T-cell (primary cell): ENCODE results near the gene GLB1L3. TPM values are rescaled to one million over a fixed set of nuclear protein-coding genes. Genes with fewer than 3 reads are reported as not detected.

Experiments
- ATAC-seq, 4 experiments: fragments of 200-7000 bp in 3 of 4; fragments of 150-1000 bp in 1 of 4; cut with Tn5 transposase; replicated peaks in 1 of 4; 1 replicate in 3 of 4; 2 replicates in 1 of 4; pipeline ENCODE4 v1.10.0; 2021; ENCODE audit warnings: moderate library complexity in 3 of 4, mild to moderate bottlenecking in 2 of 4, moderate number of reproducible peaks in 1 of 4
- CTCF ChIA-PET, 2 donors: fragments of 300-600 bp; sonication (Branson Sonifier 250); formaldehyde crosslinking; loops; one replicate each; lab custom pipeline; 2022; ENCODE audit warnings: antibody characterized with exemption in 2 of 2; lab: Charles Lee
- POLR2A ChIA-PET, 2 donors: fragments of 300-600 bp; sonication (Branson Sonifier 250); formaldehyde crosslinking; loops; one replicate each; lab custom pipeline; 2022; ENCODE audit warnings: antibody characterized with exemption in 2 of 2; lab: Charles Lee
- DNase-seq, 35 experiments: peaks; one replicate each; pipeline versions ENCODE4 v3.0.0 to v3.0.0-alpha.2; 2013 to 2023
- H3K27ac ChIP-seq: one replicate; pipeline ENCODE4 v1.5.1; 2013; ENCODE audit warnings: low read length
- H3K27me3 ChIP-seq, 2 experiments: replicated peaks in 1 of 2; 1 replicate in 1 of 2; 2 replicates in 1 of 2; pipeline versions ENCODE4 v1.6.1 to v1.7.0; 2013; ENCODE audit warnings: low read length in 1 of 2, mixed read lengths in 1 of 2; ENCODE audit not compliant: control insufficient read depth in 2 of 2, insufficient read depth in 2 of 2; ENCODE audit errors: extremely low read depth in 1 of 2
- H3K36me3 ChIP-seq, 2 donors: 1 replicate in 1 of 2; 2 replicates in 1 of 2; pipeline versions ENCODE4 v1.6.1 to v1.7.0; 2013; ENCODE audit warnings: low read length in 1 of 2; ENCODE audit not compliant: control insufficient read depth in 2 of 2, insufficient read depth in 1 of 2; ENCODE audit errors: extremely low read depth in 1 of 2
- H3K4me1 ChIP-seq, 2 experiments: 1 replicate in 1 of 2; 2 replicates in 1 of 2; pipeline versions ENCODE4 v1.6.1 to v1.7.0; 2013; ENCODE audit warnings: low read length in 2 of 2, mixed read lengths in 1 of 2; ENCODE audit not compliant: insufficient read depth in 2 of 2, control insufficient read depth in 1 of 2; ENCODE audit errors: extremely low read depth in 1 of 2
- H3K4me3 ChIP-seq, 2 donors: 1 replicate in 1 of 2; 2 replicates in 1 of 2; pipeline versions ENCODE4 v1.5.1 to v1.7.0; 2013; ENCODE audit warnings: mild to moderate bottlenecking in 2 of 2, low read length in 1 of 2, moderate library complexity in 1 of 2; ENCODE audit not compliant: control insufficient read depth in 1 of 2; ENCODE audit errors: extremely low read depth in 1 of 2
- H3K9me3 ChIP-seq: 2 replicates; pipeline ENCODE4 v1.7.0; 2013
- H3K27ac Mint-ChIP-seq, 2 donors: one replicate each; pipeline ENCODE4 v1.8.0; 2020 to 2021; ENCODE audit warnings: mild to moderate bottlenecking in 2 of 2, mixed read lengths in 2 of 2
- H3K27me3 Mint-ChIP-seq, 2 donors: one replicate each; pipeline ENCODE4 v1.8.0; 2021 to 2022; ENCODE audit warnings: mixed read lengths in 2 of 2
- H3K36me3 Mint-ChIP-seq: one replicate; pipeline ENCODE4 v1.8.0; 2021; ENCODE audit warnings: mixed read lengths
- H3K4me1 Mint-ChIP-seq, 3 donors: one replicate each; pipeline ENCODE4 v1.8.0; 2020 to 2022; ENCODE audit warnings: mixed read lengths in 3 of 3, mild to moderate bottlenecking in 1 of 3
- H3K4me3 Mint-ChIP-seq, 3 donors: one replicate each; pipeline ENCODE4 v1.8.0; 2020 to 2022; ENCODE audit warnings: mild to moderate bottlenecking in 3 of 3, mixed read lengths in 3 of 3, moderate library complexity in 3 of 3
- H3K9me3 Mint-ChIP-seq, 3 donors: one replicate each; pipeline ENCODE4 v1.8.0; 2020 to 2022; ENCODE audit warnings: mixed read lengths in 3 of 3
- WGBS: methylation state at CpG from one replicate; pipeline ENCODE4 v1.1.5; 2013; ENCODE audit warnings: missing lambda C conversion rate; ENCODE audit not compliant: insufficient coverage; 5-methylcytosine and 5-hydroxymethylcytosine counted together
- total RNA-seq, 35 experiments: library from RNA in 6 of 35; stranded (reverse) in 6 of 35; fragments of 120-200 nt in 1 of 35; gene quantifications; one replicate each; pipeline versions ENCODE4 v1.2.1 to v1.2.4 and lab custom pipeline; 2013 to 2026

GLB1L3 gene
- total RNA-seq, 5 donors from 2014 or later (not counting 1 experiment from before 2014, with no cell fraction given): 1.3 to 2.8 (median 1.9) TPM

DNA sequence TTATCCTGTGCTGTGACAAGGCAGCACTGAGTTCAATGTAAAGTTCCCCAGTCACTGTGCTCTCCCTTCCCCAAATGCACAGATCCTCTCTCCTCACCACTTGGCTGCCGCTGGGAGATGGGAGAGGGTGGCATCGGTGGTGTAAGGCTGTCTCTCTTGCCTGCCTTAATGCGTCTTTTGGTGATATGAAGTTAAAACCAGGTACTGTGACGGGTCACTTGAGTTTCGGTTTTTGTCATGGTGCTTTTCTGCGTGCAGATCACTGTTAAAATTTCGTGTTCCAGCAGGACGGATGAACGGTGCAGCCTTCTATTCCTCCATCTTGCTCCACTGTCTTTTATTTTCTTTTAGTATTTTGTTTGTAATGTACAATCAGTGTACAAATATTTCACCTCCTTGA is 74.2 kb downstream of the GLB1L3 start:
- ChIA-PET CTCF (no interaction called here), POLR2A (no interaction called here)
- no peak overlapping the region for H3K4me3 ChIP-seq
- H3K27ac ChIP-seq: peak overlapping the region; percentile 80
- ATAC-seq: no peak
- no peaks in the 10 kb centered on the region for H3K36me3 Mint-ChIP-seq
- H3K27me3 ChIP-seq: no peaks in the 10 kb centered on the region
- H3K9me3 Mint-ChIP-seq: peaks cover 0 to 2% (median 0%) of the 10 kb centered on the region in 3 donors
- no peak for DNase-seq
- H3K27ac Mint-ChIP-seq: peak overlapping the region; percentile 0 to 17
- WGBS: no CpG with 5 or more reads among the region's 9 CpGs
- no peaks in the 10 kb centered on the region for H3K9me3 ChIP-seq
- H3K4me1 ChIP-seq: peaks cover 0 to 30% of the 10 kb centered on the region in 2 experiments
- H3K36me3 ChIP-seq: no peaks in the 10 kb centered on the region
- peaks cover 12 to 24% (median 20%) of the 10 kb centered on the region in 3 donors for H3K4me1 Mint-ChIP-seq
- no peak overlapping the region for H3K4me3 Mint-ChIP-seq
- no peaks in the 10 kb centered on the region for H3K27me3 Mint-ChIP-seq

DNA sequence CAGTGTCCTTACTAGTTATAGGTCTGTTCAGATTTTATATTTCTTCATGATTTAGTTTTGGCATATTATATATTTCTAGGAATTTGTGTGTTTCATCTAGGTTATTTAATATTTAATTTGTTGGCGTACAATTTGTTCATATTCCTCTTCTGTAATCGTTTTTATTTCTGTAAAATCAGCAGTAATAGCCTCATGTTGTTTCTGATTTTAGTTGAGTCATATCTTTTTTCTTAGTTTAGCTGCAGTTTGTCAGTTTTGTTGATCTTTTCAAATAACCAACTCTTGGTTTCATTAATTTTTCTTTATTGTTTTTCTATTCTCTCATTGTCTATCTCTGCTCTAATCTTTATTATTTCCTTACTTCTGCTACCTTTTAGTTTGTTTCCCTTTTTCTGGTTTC is 75.9 kb downstream of the GLB1L3 start:
- Histone ChIP-seq H3K4me3 (no peak overlapping the region), H3K27ac (no peak overlapping the region), H3K27me3 (no peaks in the 10 kb centered on the region), H3K9me3 (no peaks in the 10 kb centered on the region), H3K4me1 (peaks cover 0 to 24% of the 10 kb centered on the region in 2 experiments), H3K36me3 (no peaks in the 10 kb centered on the region)
- peaks cover 0 to 2% (median 0%) of the 10 kb centered on the region in 3 donors for H3K9me3 Mint-ChIP-seq
- H3K4me1 Mint-ChIP-seq: peaks cover 12 to 24% (median 20%) of the 10 kb centered on the region in 3 donors
- ChIA-PET CTCF (no interaction called here), POLR2A (no interaction called here)
- no peak for ATAC-seq
- no CpG with 5 or more reads among the region's 2 CpGs for WGBS
- no peak for DNase-seq
- no peaks in the 10 kb centered on the region for H3K27me3 Mint-ChIP-seq
- no peaks in the 10 kb centered on the region for H3K36me3 Mint-ChIP-seq
- H3K27ac Mint-ChIP-seq: no peak overlapping the region
- no peak overlapping the region for H3K4me3 Mint-ChIP-seq

DNA sequence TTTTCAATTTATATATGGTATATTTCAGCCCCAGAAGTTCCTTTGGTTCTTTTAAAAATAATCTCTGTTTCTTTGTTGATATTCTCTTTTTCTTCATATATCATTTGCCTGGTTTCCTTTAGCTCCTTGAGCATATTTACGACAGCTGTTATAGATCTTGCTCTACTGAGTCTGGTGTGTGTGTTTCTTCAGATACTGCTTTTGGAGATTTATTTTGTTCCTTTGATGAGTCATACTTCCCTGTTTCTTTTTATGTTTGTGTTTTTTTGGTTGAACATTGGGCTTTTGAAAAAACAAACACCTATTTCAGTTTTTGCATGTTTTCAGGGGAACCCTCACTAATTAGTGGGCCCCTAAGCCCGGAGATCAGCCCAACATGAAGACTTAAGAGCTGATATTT is 79.0 kb downstream of the GLB1L3 start:
- CTCF ChIA-PET: no interaction called here
- H3K27ac Mint-ChIP-seq: no peak overlapping the region
- H3K27me3 Mint-ChIP-seq: peaks cover 0 to 7% of the 10 kb centered on the region in 2 donors
- H3K27ac ChIP-seq: no peak overlapping the region
- DNase-seq: no peak
- H3K36me3 Mint-ChIP-seq: no peaks in the 10 kb centered on the region
- peaks cover 4 to 17% (median 10%) of the 10 kb centered on the region in 3 donors for H3K4me1 Mint-ChIP-seq
- no peak overlapping the region for H3K4me3 ChIP-seq
- no peaks in the 10 kb centered on the region for H3K36me3 ChIP-seq
- H3K4me3 Mint-ChIP-seq: no peak overlapping the region
- peaks cover 0 to 2% (median 0%) of the 10 kb centered on the region in 3 donors for H3K9me3 Mint-ChIP-seq
- POLR2A ChIA-PET: no interaction called here
- H3K9me3 ChIP-seq: no peaks in the 10 kb centered on the region
- peaks cover 0 to 10% of the 10 kb centered on the region in 2 experiments for H3K4me1 ChIP-seq
- no peak for ATAC-seq
- H3K27me3 ChIP-seq: peaks cover 0 to 8% of the 10 kb centered on the region in 2 experiments
- WGBS: 100% methylated on average over 1 of the region's 2 CpGs

DNA sequence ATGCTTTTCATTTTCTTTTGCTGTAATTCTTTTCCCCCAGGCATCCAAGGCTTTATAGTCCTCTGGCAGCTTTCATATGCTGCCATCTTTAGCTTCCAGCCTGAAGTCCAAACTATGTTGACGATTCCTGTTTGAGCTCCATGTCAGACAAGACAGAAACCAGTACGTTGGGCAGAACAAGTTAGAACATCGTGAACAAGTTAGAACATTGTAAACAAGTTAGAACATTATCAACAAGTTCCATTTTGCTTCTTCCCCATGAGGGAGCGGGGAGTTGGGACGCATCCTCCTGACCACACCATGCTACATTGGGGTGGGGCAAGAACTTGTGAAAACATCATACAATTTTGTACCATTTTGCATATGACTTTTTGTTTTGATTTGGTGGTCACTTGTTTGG is 79.5 kb downstream of the GLB1L3 start:
- no peaks in the 10 kb centered on the region for H3K36me3 ChIP-seq

DNA sequence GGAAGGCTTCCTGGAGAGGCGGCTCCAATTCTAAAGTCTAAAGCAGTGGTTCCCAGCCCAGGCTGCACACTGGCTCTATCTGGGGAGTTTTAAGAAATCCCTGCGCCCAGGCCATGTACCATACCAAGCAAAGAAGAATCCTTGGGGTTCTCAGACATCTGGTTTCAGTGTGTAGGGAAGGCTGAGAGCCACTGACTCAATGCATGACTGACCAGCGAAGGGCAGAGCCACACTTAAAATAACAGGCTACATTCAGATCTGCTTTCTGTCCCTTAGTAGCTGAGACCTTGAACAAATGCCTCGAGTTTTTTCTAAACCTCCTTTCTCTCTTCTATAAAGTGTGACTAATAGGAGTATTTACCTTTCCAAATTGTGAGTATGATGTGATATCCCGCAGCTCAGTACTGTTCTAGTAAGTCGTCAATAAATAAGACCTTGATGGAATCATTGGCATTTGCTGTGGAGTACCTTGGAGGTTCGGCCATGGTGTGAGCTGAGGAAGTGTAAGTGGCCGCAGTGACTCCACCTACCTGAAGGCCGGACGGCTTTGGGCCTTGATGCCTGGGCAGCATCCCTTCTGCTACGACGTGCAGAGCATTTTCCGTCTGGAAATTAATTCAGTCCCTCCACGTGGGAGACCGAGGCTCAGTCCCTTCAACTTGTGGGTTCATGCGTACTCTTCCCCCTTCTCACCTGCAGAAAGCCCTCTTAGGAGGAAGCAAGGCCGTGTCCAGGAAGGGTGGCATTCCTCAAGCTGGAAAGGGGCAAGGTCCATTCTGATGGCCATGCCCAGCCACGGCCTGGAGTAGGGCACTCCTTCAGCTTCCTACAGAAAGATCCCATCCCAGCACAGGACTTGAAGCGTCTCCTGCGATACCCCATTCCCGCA is 80.7 kb downstream of the GLB1L3 start:
- peaks cover 2 to 11% of the 10 kb centered on the region in 2 donors for H3K27me3 Mint-ChIP-seq
- Histone ChIP-seq H3K36me3 (no peaks in the 10 kb centered on the region), H3K9me3 (no peaks in the 10 kb centered on the region), H3K4me3 (no peak overlapping the region), H3K27me3 (peaks cover 0 to 19% of the 10 kb centered on the region in 2 experiments), H3K27ac (no peak overlapping the region), H3K4me1 (peaks cover 0 to 10% of the 10 kb centered on the region in 2 experiments)
- H3K27ac Mint-ChIP-seq: no peak overlapping the region
- no peak for DNase-seq
- no peak for ATAC-seq
- peaks cover 10 to 18% (median 17%) of the 10 kb centered on the region in 3 donors for H3K4me1 Mint-ChIP-seq
- CTCF ChIA-PET: no interaction called here
- peaks cover 0 to 2% (median 0%) of the 10 kb centered on the region in 3 donors for H3K9me3 Mint-ChIP-seq
- H3K36me3 Mint-ChIP-seq: no peaks in the 10 kb centered on the region
- WGBS: 96% methylated on average over 17 of the region's 21 CpGs
- POLR2A ChIA-PET: no interaction called here
- H3K4me3 Mint-ChIP-seq: no peak overlapping the region

More for the DNA sequence above, 79.5 kb downstream of the GLB1L3 start:
- Mint-ChIP-seq H3K4me3 (no peak overlapping the region), H3K27me3 (peaks cover 0 to 8% of the 10 kb centered on the region in 2 donors), H3K4me1 (peaks cover 5 to 15% (median 9%) of the 10 kb centered on the region in 3 donors), H3K9me3 (peaks cover 0 to 2% (median 0%) of the 10 kb centered on the region in 3 donors), H3K36me3 (no peaks in the 10 kb centered on the region), H3K27ac (no peak overlapping the region)
- ATAC-seq (no peak), DNase-seq (no peak)
- H3K27ac ChIP-seq: no peak overlapping the region
- no peaks in the 10 kb centered on the region for H3K9me3 ChIP-seq
- no peak overlapping the region for H3K4me3 ChIP-seq
- 86% methylated on average over 3 of the region's 5 CpGs for WGBS
- ChIA-PET CTCF (no interaction called here), POLR2A (no interaction called here)
- H3K27me3 ChIP-seq: peaks cover 0 to 12% of the 10 kb centered on the region in 2 experiments
- H3K4me1 ChIP-seq: peaks cover 0 to 10% of the 10 kb centered on the region in 2 experiments

GRCh38 chr11:134357545-134357839 is 81.3 kb downstream of the GLB1L3 start:
- H3K27ac ChIP-seq: no peak overlapping the region
- H3K4me1 ChIP-seq: peaks cover 0 to 10% of the 10 kb centered on the region in 2 experiments
- Mint-ChIP-seq H3K4me1 (peaks cover 14 to 21% (median 19%) of the 10 kb centered on the region in 3 donors), H3K9me3 (peaks cover 0 to 2% (median 0%) of the 10 kb centered on the region in 3 donors), H3K36me3 (no peaks in the 10 kb centered on the region), H3K4me3 (no peak overlapping the region), H3K27ac (no peak overlapping the region), H3K27me3 (peaks cover 5 to 12% of the 10 kb centered on the region in 2 donors)
- H3K27me3 ChIP-seq: peaks cover 0 to 22% of the 10 kb centered on the region in 2 experiments
- POLR2A ChIA-PET: no interaction called here
- H3K9me3 ChIP-seq: no peaks in the 10 kb centered on the region
- H3K4me3 ChIP-seq: no peak overlapping the region
- CTCF ChIA-PET: no interaction called here
- 90% methylated on average over 7 of the region's 8 CpGs for WGBS
- ATAC-seq: no peak
- no peak for DNase-seq
- no peaks in the 10 kb centered on the region for H3K36me3 ChIP-seq
